SHP77 (cell line): ENCODE measurements around the gene KIAA1217.

ENCODE experiments used
- DNase-seq, 2 experiments: peaks; one replicate each; lab custom pipeline; 2025; lab: John Stamatoyannopoulos, UW

KIAA1217 gene

DNA sequence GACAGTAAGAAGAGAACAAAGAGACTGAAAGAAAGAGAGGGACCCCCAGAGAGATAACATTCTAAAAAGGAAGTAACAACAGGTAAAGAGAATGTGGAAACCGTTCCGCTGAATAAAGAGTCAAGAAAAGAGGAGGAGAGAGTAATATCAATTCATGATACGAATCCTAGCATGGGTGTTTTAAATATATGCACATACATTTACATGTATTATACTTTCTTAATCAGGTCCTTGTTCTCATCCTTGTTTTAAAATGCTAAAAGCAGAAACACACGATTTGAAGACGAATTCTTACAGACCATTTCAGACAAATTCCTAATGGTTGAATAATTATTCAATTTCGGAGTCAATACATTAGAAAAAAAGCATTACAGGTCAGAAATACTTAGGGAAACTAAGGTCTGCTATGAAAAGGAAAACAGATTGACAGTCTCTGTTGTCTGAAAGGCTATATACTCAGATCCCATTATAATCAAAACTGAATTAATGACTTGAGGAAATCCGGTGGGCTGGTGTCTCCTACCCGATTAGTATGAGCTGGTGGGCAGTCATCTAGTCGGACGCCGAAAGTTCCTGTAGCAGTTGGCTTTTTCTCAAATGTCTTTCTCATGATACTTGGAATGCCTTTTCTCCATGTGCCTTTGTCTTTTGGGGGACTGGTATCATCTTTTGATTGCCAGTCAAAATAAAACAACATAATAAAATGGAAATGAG, 387.4 kb downstream of the KIAA1217 start:
- DNase-seq, result no peak

DNA sequence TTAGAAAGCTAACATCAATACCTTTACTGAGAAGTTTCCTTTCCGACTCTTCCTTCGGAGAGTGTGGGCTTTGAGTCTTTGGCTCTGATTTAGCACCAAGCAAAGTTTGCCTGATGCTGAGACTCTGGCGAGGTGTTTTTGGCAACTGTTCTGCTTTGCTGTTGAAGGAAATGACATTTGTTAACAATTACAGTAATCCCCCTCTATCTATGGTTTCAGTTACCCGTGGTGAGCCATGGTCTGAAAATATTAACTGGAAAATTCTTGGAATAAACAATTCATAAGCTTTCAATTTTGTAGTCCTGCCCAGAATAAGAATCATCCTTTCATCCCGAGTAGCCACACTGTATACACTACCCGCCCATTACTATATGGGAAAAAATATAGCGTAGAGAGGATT, 388.5 kb downstream of the KIAA1217 start:
- no peak for DNase-seq
